Activated CD8-positive, alpha-beta memory T cell treated with anti-CD3 and anti-CD28 coated beads for 24 hours (primary cell): Measurements from ENCODE around the gene NUP155.
A peak's percentile ranks its signal among the peaks of the same experiment; 100 is the strongest.
"Not testable (repeated sequence)": the region's sequence is repeated elsewhere in the genome, so short reads cannot be mapped to it uniquely, and the experiment has no call there.

Experiments
- DNase-seq: peaks from one replicate; pipeline ENCODE4 v3.0.0-alpha.2; 2020

The NUP155 gene

DNA sequence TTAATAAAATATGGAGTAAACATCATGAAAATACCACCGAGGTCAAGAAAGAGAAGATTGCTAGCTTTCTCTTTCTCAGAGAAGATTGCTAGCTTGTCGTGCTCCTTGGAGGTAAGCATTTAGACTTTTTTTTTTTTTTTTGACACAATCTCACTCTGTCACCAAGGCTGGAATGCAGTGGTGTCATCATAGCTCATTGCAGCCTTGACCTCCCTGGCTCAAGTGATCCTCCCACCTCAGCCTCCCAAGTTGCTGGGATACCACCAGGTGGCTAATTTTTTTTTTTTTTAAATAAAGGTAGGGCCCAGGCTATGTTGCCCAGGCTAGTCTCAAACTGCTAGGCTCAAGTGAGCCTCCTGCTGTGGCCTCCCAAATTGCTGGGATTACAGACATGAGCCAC, 95.4 kb downstream of the NUP155 start:
- DNase-seq, result no peak

DNA sequence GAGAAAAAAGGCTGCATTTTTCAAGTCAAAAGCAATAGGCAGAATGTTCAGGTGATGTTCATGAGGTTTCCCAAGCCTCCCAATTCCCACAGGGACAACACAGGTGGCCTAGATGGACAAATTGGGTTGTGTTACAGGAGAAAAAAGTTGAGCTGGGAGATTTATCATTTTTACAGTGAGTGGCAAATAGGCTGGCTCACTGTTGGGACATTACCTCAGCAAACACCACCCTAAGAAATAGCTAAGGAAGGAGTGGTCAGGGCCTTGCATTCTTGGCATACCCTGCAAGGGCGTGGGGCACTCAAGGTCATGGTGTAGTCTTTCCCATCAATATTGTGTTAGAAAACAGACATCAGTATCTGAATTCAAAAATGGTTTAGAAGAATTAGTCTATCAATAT, 98.4 kb downstream of the NUP155 start:
- DNase-seq, result no peak

DNA sequence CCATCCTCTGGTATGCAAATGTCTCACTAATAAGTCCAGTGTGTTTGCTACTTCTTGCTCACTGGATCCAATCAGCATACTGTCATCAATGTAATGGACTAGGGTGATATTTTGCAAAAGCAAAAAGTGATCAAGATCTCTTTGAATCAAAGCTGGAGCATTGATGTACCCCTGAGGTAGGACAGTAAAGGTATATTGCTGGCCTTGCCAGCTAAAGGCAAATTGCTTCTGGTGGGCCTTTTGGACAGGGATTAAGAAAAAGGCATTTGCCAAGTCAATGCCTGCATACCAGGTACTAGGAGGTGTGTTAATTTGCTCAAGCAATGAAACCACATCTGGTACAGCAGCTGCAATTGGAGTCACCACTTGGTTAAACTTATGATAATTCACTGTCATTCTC, 102.8 kb downstream of the NUP155 start:
- not testable (repeated sequence) for DNase-seq

DNA sequence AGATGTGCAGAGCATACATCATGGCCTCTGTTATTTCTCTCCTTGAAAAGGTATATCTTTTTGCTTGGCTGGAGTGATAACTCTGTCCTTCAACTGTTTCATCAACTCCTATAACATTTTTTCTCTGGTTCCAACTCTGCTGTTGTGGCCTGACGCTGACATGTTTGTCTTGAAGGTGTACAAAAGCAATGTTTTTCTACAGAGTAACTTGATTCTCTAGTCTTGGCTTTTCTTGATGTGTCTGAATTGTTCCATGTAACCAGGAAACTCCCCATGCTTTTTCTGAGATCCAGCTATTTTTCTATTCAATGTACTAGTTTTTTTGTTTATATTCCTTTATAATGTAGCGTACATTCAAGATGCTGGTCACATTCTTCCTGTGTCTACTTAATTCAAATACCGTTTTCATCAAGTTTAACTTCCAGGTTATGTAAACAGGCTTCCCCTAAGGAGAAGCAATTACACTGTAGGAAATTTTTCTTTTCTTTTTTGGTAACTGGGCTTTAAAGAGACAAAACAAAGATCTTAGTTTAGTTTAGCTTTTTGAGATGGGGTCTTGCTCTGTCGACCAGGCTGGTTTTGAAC, 115.0 kb downstream of the NUP155 start:
- no peak for DNase-seq

DNA sequence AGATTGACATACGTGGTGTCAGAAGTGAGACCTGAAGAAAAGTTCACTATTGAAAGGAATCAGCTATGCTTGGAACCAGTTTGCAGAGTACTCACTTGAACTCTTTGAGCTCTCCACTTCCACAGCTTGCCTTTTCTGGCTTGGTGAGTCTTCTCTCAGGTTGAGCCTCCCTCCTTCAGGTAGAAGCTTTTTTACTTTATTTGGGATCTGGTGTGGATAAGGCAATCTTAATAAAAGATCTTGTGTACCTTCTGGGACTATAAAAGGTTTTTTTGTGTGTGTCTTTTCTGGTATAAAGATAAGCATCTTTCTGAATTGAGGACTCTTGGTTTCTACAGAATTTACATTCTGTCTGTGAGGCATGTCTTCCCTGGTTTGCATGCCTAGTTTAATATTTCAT, 116.3 kb downstream of the NUP155 start:
- DNase-seq, result no peak

DNA sequence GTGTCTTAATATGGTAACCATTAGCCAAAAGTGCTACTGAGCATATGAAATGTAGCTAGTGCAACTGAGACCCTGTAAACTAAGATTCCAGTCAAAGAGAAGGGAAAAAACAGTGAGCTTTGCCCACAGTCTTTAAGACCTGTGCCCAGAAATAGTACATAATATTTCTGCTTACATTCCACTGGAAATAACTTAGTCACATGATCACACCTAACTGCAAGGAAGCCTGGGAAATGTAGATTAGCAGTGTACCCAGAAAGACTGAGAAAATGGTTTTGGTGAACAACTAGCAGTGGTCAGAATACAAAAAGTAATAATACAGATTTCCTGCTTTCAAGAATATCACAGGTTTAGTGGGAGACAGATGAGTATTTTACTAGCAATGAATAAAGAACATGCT, 119.2 kb downstream of the NUP155 start:
- no peak for DNase-seq

DNA sequence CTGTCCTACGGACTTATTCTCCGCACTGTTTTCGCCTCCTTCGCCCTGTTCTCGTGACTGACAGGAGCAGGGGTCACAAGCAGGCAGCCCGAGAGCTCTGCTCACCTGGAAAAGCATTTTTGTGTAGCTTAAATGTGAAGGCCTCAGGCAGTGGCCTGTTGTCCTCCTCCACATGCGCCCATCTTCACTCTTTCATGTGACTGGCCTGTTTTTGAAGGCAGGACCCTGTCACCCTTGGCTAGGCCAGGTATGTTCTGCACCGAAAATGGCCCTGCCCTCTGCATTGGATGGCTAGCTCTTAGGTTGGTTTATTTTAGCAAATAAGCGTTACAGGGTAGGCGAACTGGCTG, 121.1 kb downstream of the NUP155 start:
- no peak for DNase-seq

DNA sequence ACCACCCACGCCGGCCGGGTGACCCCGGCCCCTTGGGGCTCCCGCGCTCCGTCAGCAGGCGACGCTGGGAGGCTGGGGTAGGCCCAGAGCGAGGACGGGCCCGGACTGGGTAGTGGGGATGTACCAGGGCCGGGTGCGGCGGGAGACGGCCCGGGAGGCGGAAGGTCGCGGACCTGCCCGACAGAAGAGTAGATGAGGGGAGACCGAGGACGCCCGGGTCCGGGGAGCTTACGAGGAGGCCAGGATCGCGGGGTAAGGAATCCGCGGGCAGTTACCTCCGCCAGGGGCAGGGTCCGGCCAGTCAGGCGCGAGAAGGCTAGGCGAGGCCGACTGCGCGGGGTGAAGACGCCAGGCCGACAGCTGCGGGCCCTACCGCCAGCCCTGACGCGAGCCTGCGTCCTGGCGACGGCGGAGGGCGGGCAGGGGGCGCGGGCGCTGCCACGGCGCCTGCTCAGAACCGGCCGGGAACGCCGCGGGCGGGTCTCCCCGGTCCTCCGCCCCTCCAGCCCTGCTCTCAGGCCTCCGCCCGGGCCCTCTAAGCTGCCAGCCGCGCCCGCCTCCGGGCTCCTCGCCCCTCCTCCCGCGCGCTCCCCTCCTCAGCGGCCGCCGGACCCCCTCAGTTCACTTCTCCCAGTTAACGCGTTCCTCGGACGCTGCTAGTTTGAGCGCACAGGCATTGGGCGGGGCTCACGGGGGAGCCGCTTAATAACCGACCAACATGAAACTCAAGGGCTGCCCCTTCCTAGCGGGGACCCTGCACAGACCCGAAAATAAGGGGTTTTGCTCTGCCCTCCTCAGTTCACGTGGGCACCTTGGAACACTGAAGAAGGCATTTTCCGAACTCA, 121.7 kb downstream of the NUP155 start, which contains the start of gene CPLANE1:
Gene CPLANE1, minus strand, starts transcription at position 407 of the 845 bp plus-strand sequence. CDS start 1,678 bp downstream, outside the sequence.
- DNase-seq, result peak; percentile 84

DNA sequence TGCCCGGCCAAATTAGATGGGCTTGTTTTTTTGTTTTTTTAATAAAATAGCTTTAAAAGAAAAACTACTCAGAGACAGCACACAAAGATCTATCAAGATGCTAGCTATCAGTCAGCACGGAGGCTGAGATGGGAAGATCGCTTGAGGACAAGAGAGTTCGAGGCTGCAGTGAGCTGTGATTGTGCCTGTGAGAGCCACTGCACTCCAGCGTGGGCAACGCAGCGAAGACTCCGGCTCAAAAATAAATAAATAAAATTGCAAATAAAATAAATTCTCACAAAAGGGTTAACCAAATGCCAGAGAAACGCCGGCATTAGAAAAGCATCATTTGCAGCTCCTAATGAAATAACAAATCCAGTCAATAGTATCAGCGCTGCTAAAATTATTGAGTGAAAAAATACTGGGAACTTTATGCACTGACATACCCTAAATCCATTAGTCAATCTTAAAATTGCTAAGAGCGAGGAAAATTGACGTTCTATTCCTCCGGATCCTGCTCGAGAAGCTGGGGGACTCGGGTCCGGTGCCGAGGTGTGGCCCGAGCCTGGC, 122.4 kb downstream of the NUP155 start:
- no peak for DNase-seq

DNA sequence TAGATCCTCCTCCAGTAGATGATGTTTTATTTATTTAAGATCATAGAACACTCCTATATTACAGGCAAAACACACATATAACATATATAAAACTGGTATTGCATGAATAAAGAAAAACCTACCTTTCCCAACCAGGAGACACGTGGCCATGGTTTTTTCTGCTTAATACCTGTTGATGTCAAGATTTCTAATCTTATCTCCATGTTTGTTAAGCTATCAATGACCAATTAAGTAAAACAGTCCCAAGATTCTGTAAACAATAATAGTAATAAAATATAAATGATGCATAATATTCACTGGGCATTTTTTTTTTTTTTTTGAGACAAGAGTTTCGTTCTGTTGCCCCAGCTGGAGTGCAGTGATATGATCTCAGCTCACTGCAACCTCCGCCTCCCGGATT, 123.4 kb downstream of the NUP155 start:
- no peak for DNase-seq

DNA sequence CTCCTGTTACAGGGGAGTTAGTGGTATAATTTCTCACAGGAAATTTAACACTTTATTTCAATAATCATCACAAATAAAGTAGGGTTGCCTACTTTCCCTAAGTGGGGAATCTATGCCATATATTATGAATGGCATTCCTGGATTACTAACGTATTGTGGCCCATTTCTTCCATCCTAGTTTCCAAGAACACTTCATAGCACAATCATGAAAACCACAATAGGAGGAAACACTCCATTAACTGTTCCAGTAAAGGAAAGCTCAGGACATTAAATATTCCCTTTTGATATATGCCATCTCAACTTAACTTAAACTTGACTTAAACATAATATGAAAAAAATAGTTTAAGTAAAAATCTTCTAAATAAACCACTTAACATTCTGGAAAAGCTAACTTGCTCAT, 123.9 kb downstream of the NUP155 start:
- DNase-seq, result no peak
